H9 (cell line): ENCODE measurements around the gene PTPRN2. TPM values are rescaled to one million over a fixed set of nuclear protein-coding genes. Genes with fewer than 3 reads are reported as not detected.

Experiments
- DNase-seq: peaks from one replicate; pipeline ENCODE4 v3.0.0-alpha.2; 2017
- H2AFZ ChIP-seq: one replicate; pipeline ENCODE4 v1.6.1; 2013; ENCODE audit warnings: mild to moderate bottlenecking, low read length, control low read depth, moderate library complexity
- H2AK5ac ChIP-seq: 2 replicates; pipeline ENCODE4 v1.6.1; 2013; ENCODE audit warnings: low read length, control low read depth, mixed read lengths; ENCODE audit not compliant: insufficient read length
- H2BK120ac ChIP-seq: one replicate; pipeline ENCODE4 v1.6.1; 2013; ENCODE audit warnings: low read depth, mild to moderate bottlenecking, low read length, control low read depth, inconsistent platforms; ENCODE audit not compliant: poor library complexity, severe bottlenecking
- H2BK12ac ChIP-seq: 2 replicates; pipeline ENCODE4 v1.6.1; 2013; ENCODE audit warnings: low read length, control low read depth, mixed read lengths, low read depth; ENCODE audit not compliant: insufficient read length
- H2BK15ac ChIP-seq: 2 replicates; pipeline ENCODE4 v1.6.1; 2013; ENCODE audit warnings: low read depth, low read length, control low read depth
- H2BK20ac ChIP-seq: one replicate; pipeline ENCODE4 v1.6.1; 2013; ENCODE audit warnings: low read depth, mild to moderate bottlenecking, low read length, control low read depth, inconsistent platforms; ENCODE audit not compliant: poor library complexity, severe bottlenecking
- H2BK5ac ChIP-seq: 2 replicates; pipeline ENCODE4 v1.6.1; 2013; ENCODE audit warnings: low read length, control low read depth, mixed read lengths; ENCODE audit not compliant: insufficient read length
- H3K14ac ChIP-seq: 2 replicates; pipeline ENCODE4 v1.6.1; 2013; ENCODE audit warnings: low read length, control low read depth; ENCODE audit not compliant: insufficient read depth
- H3K18ac ChIP-seq: 2 replicates; pipeline ENCODE4 v1.6.1; 2013; ENCODE audit warnings: low read depth, mild to moderate bottlenecking, mixed read lengths, low read length, control low read depth; ENCODE audit not compliant: insufficient read length
- H3K23ac ChIP-seq: 2 replicates; pipeline ENCODE4 v1.6.1; 2013; ENCODE audit warnings: low read length, control low read depth, mixed read lengths, low read depth; ENCODE audit not compliant: insufficient read length
- H3K23me2 ChIP-seq: 2 replicates; pipeline ENCODE4 v1.6.1; 2013; ENCODE audit warnings: low read depth, mild to moderate bottlenecking, mixed read lengths, low read length, control low read depth; ENCODE audit not compliant: insufficient read length, poor library complexity, severe bottlenecking
- H3K27ac ChIP-seq: 2 replicates; pipeline ENCODE4 v1.5.1; 2013; ENCODE audit warnings: low read length, control low read depth, mixed read lengths, low read depth; ENCODE audit not compliant: insufficient read length
- H3K27me3 ChIP-seq: 2 replicates; pipeline ENCODE4 v1.6.1; 2013; ENCODE audit warnings: low read length, control low read depth, inconsistent platforms; ENCODE audit not compliant: insufficient read depth
- H3K4ac ChIP-seq: 2 replicates; pipeline ENCODE4 v1.6.1; 2013; ENCODE audit warnings: low read depth, mild to moderate bottlenecking, control low read depth, inconsistent platforms, low read length, moderate library complexity
- H3K4me1 ChIP-seq: 2 replicates; pipeline ENCODE4 v1.6.1; 2013; ENCODE audit warnings: low read length, control low read depth, inconsistent platforms; ENCODE audit not compliant: insufficient read depth
- H3K4me2 ChIP-seq: 2 replicates; pipeline ENCODE4 v1.6.1; 2013; ENCODE audit warnings: low read length, control low read depth, mixed read lengths; ENCODE audit not compliant: insufficient read length, insufficient read depth
- H3K56ac ChIP-seq: 2 replicates; pipeline ENCODE4 v1.6.1; 2013; ENCODE audit warnings: low read depth, mild to moderate bottlenecking, mixed read lengths, low read length, control low read depth; ENCODE audit not compliant: insufficient read length
- H3K79me1 ChIP-seq: 2 replicates; pipeline ENCODE4 v1.6.1; 2013; ENCODE audit warnings: low read depth, mild to moderate bottlenecking, moderate library complexity, low read length, control low read depth, inconsistent platforms; ENCODE audit not compliant: insufficient read depth, poor library complexity, severe bottlenecking
- H3K79me2 ChIP-seq: 2 replicates; pipeline ENCODE4 v1.6.1; 2013; ENCODE audit warnings: low read length, control low read depth, inconsistent platforms; ENCODE audit not compliant: insufficient read depth
- H3K9ac ChIP-seq: 2 replicates; pipeline ENCODE4 v1.6.1; 2013; ENCODE audit warnings: low read length, control low read depth, mixed read lengths; ENCODE audit not compliant: insufficient read length; ENCODE audit errors: extremely low read depth
- H3K9me3 ChIP-seq: one replicate; pipeline ENCODE4 v1.6.1; 2013; ENCODE audit warnings: low read depth, low read length, inconsistent platforms; ENCODE audit not compliant: control insufficient read depth
- H3T11ph ChIP-seq: one replicate; pipeline ENCODE4 v1.6.1; 2013; ENCODE audit warnings: mild to moderate bottlenecking, low read length, control low read depth, inconsistent platforms
- H4K20me1 ChIP-seq: one replicate; pipeline ENCODE4 v1.6.1; 2013; ENCODE audit not compliant: control insufficient read depth, insufficient read length, insufficient read depth
- H4K5ac ChIP-seq: 2 replicates; pipeline ENCODE4 v1.6.1; 2013; ENCODE audit warnings: low read depth, mild to moderate bottlenecking, mixed read lengths, low read length, control low read depth; ENCODE audit not compliant: insufficient read length
- H4K8ac ChIP-seq: replicated peaks from 2 replicates; pipeline ENCODE4 v1.6.1; 2013; ENCODE audit warnings: low read length, control low read depth, mixed read lengths, low read depth; ENCODE audit not compliant: insufficient read length
- H4K91ac ChIP-seq: 2 replicates; pipeline ENCODE4 v1.6.1; 2013; ENCODE audit warnings: low read depth, mild to moderate bottlenecking, moderate library complexity, mixed read lengths, low read length, control low read depth; ENCODE audit not compliant: insufficient read length
- H3K27ac Mint-ChIP-seq, 3 experiments: 2 replicates in 2 of 3; 3 replicates in 1 of 3; pipeline ENCODE4 v1.8.0; 2020 to 2021; ENCODE audit warnings: mixed read lengths in 3 of 3, mild to moderate bottlenecking in 1 of 3, moderate library complexity in 1 of 3
- H3K27me3 Mint-ChIP-seq: 2 replicates; pipeline ENCODE4 v1.8.0; 2021; ENCODE audit warnings: low read depth, mild to moderate bottlenecking, moderate library complexity, mixed read lengths
- H3K36me3 Mint-ChIP-seq, 3 experiments: 2 replicates in 2 of 3; 3 replicates in 1 of 3; pipeline ENCODE4 v1.8.0; 2020 to 2021; ENCODE audit warnings: low read depth in 3 of 3, mixed read lengths in 3 of 3; ENCODE audit not compliant: insufficient read depth in 1 of 3
- H3K4me1 Mint-ChIP-seq, 2 experiments: 2 replicates each; pipeline ENCODE4 v1.8.0; 2020; ENCODE audit warnings: mixed read lengths in 2 of 2
- H3K4me3 Mint-ChIP-seq, 2 experiments: 2 replicates in 1 of 2; 3 replicates in 1 of 2; pipeline ENCODE4 v1.8.0; 2020 to 2021; ENCODE audit warnings: mild to moderate bottlenecking in 2 of 2, mixed read lengths in 2 of 2, moderate library complexity in 1 of 2
- H3K9me3 Mint-ChIP-seq, 2 experiments: 2 replicates in 1 of 2; 3 replicates in 1 of 2; pipeline ENCODE4 v1.8.0; 2020; ENCODE audit warnings: mild to moderate bottlenecking in 2 of 2, mixed read lengths in 2 of 2, moderate library complexity in 1 of 2
- WGBS: extraction: QIAGEN DNeasy Blood & Tissue Kit; methylation state at CpG from one replicate; pipeline ENCODE4 v1.1.7; 2013; ENCODE audit warnings: missing lambda C conversion rate, low lambda C conversion rate, mixed read lengths; ENCODE audit not compliant: insufficient read length; ENCODE audit errors: extremely low coverage; 5-methylcytosine and 5-hydroxymethylcytosine counted together
- total RNA-seq: library from RNA; stranded (reverse); gene quantifications from 2 replicates; pipeline ENCODE4 v1.2.1, GENCODE V29; 2021
- TF ChIP-seq, protein P1 (sequence below): fragments of 200-600 bp; sonication (generic); conservative IDR thresholded peaks from 3 replicates; pipeline ENCODE4 v1.8.0; 2021; ENCODE audit warnings: antibody characterized with exemption, mild to moderate bottlenecking

Gene PTPRN2
- total RNA-seq, 1 experiment from 2014 or later: 5.2 TPM

DNA sequence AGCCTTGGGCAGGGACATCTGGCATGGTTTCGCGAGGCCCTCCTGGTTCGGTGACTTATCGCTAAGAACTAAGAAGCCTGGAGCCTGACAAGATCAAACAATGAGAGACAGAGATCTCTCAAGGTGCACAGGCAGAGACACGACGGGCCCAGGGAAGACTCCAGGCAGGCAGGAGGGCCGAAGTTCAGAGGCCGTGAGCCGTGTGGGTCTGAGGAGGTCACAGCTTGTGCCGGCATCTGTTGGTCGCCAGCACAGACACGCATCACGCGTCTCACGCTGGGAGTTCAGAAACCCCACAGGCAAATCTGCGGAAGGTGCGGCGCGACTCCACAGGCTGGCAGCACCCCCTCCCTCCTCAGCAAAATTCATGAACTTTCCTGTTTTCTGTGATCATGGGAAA is 936.8 kb downstream of the PTPRN2 start:
- H2BK15ac ChIP-seq: no peak overlapping the region
- Mint-ChIP-seq H3K27me3 (peaks cover 28% of the 10 kb centered on the region), H3K4me1 (no peaks in the 10 kb centered on the region), H3K4me3 (no peak overlapping the region), H3K9me3 (no peaks in the 10 kb centered on the region), H3K36me3 (no peaks in the 10 kb centered on the region; a peak in 1 of 7 replicates), H3K27ac (no peak overlapping the region)
- no peak overlapping the region for H3K18ac ChIP-seq
- H3K27ac ChIP-seq: no peak overlapping the region
- no peak overlapping the region for H4K8ac ChIP-seq
- H3K23me2 ChIP-seq: no peaks in the 10 kb centered on the region
- no CpG with 5 or more reads among the region's 19 CpGs for WGBS
- H3K79me1 ChIP-seq: no peaks in the 10 kb centered on the region
- H3K4me1 ChIP-seq: no peaks in the 10 kb centered on the region
- no peak overlapping the region for H3K23ac ChIP-seq
- no peak overlapping the region for H2BK5ac ChIP-seq
- no peaks in the 10 kb centered on the region for H3K79me2 ChIP-seq
- H3K27me3 ChIP-seq: no peaks in the 10 kb centered on the region
- TF ChIP-seq, protein P1, sequence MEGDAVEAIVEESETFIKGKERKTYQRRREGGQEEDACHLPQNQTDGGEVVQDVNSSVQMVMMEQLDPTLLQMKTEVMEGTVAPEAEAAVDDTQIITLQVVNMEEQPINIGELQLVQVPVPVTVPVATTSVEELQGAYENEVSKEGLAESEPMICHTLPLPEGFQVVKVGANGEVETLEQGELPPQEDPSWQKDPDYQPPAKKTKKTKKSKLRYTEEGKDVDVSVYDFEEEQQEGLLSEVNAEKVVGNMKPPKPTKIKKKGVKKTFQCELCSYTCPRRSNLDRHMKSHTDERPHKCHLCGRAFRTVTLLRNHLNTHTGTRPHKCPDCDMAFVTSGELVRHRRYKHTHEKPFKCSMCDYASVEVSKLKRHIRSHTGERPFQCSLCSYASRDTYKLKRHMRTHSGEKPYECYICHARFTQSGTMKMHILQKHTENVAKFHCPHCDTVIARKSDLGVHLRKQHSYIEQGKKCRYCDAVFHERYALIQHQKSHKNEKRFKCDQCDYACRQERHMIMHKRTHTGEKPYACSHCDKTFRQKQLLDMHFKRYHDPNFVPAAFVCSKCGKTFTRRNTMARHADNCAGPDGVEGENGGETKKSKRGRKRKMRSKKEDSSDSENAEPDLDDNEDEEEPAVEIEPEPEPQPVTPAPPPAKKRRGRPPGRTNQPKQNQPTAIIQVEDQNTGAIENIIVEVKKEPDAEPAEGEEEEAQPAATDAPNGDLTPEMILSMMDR: no peak
- no peak overlapping the region for H3K4ac ChIP-seq
- H4K20me1 ChIP-seq: no peaks in the 10 kb centered on the region
- no peak overlapping the region for H3K4me2 ChIP-seq
- H2BK20ac ChIP-seq: no peak overlapping the region
- H3K9ac ChIP-seq: no peak overlapping the region
- H4K91ac ChIP-seq: no peak overlapping the region
- H4K5ac ChIP-seq: no peak overlapping the region
- no peak overlapping the region for H3K14ac ChIP-seq
- no peak for DNase-seq
- H3T11ph ChIP-seq: no peak overlapping the region
- H2AFZ ChIP-seq: no peak overlapping the region
- no peak overlapping the region for H3K56ac ChIP-seq
- no peak overlapping the region for H2BK12ac ChIP-seq
- H2BK120ac ChIP-seq: no peak overlapping the region
- H3K9me3 ChIP-seq: no peaks in the 10 kb centered on the region
- H2AK5ac ChIP-seq: no peak overlapping the region
